Cardiac fibroblast (primary cell): ENCODE results near the gene NUP210L.

Source experiments
- DNase-seq, 2 donors: peaks; one replicate each; pipeline versions ENCODE4 v3.0.0 to v3.0.0-alpha.2; 2010; ENCODE audit warnings: low read depth in 2 of 2
- H3K4me3 ChIP-seq, 2 donors: replicated peaks in 1 of 2; 1 replicate in 1 of 2; 2 replicates in 1 of 2; pipeline ENCODE4 v1.5.1; 2011; ENCODE audit warnings: low read depth in 2 of 2, low read length in 2 of 2, mild to moderate bottlenecking in 2 of 2, moderate library complexity in 1 of 2
- CTCF ChIP-seq: IDR thresholded peaks from one replicate; pipeline ENCODE4 v1.5.1; 2011; ENCODE audit warnings: low read depth, mild to moderate bottlenecking, low read length, inconsistent platforms

Gene NUP210L

DNA sequence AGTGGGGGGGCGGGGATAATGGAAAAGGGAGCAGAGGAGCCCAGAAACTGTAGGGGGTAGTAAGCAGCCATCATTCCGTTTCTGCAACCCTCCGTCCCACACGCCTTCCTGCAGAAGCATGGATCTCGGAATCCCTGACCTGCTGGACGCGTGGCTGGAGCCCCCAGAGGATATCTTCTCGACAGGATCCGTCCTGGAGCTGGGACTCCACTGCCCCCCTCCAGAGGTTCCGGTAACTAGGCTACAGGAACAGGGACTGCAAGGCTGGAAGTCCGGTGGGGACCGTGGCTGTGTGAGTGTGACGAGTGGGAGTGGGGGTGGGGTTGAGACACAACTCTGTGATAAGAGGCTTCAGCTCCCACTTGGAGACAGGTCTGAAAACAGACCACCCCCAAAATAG lies 186.5 kb downstream of the NUP210L start:
- no peak for TF ChIP-seq CTCF
- DNase-seq: no peak
- peak overlapping the region; percentile 64 to 67 for H3K4me3 ChIP-seq

- TF ChIP-seq CTCF: no peak
- H3K4me3 ChIP-seq: peak overlapping the region; percentile 64 to 67
- no peak for DNase-seq
Observed at GRCh38 chr1:153968000-153968363, 186.9 kb downstream of the NUP210L start.

DNA sequence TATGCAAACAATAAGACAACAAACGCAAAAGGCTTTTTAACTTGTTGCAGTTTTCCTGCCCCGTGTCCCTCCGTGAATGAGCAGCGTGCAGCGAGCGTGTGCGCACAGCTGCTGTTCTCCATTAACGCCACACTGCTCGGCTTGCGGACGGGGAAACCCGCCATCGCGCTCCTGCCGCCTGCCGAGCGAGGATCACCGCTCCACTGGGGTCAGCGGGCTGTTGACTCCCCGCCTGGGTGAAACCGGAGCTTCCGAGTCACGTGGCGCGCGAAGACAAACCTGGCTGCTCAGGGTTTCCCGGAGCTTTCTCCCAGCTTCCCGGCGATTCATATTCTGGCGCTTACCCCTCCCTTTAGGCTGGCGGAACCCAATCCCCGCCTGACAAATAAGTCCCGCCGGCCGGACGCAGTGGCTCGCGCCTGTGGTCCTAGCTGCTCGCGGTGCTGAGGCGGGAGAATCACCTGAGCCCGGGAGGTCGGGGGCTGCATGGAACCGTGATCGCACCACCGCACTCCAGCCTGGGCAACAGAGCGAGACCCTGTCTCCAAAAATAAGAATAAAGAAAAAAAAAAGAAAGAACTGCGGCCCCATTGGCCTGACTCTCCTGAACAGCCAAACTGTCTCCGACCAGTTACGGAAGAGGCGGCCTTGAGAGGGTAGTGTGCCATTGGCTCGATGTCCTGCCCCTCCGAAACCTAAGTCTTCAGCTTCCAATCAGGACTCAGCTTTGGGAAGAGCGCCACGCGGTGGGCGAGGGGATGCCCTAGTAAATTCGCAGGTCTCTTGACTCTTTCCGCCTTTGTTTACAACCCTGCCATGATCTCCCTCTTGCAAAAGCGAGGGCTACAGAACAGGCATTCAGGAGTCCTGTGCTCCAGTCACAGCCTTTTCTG lies 187.5 kb downstream of the NUP210L start, which contains the start of gene CREB3L4:
Gene CREB3L4 (plus strand): TSS at position 796 of the 893 bp plus-strand sequence. CDS start 624 bp downstream, outside the sequence.
- H3K4me3 ChIP-seq: peak within 1 kb of the TSS; percentile 64 to 67
- DNase-seq: peak; percentile 99
- peak; percentile 40 for TF ChIP-seq CTCF

DNA sequence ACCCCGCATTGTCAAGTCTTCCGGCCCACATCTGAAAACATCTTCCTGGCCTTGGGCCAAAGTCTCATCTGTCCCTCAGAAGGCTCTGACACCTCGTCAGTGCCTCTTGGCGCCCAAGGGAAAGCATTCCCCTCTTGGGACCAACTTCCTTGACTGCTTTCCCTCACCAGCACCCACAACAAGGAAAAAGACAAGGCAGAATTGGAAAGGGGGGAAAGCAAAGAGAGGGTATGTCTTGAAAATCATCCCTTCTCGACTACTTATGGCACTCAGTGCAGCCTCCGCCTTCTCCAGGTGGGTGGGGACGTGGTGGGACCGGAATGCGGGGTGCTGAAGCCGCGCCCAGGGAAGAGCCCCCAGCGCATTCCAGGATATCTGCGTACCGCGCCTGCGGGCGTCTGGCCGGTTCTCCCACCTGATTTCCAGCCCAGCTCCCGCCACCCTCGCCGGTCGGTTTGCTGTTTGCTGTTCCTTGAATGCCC lies 191.0 kb downstream of the NUP210L start:
- H3K4me3 ChIP-seq: peak overlapping the region; percentile 81 to 83
- no peak for TF ChIP-seq CTCF
- DNase-seq: peak in 1 of 2 donors; percentile 37

- peak; percentile 97 for DNase-seq
- H3K4me3 ChIP-seq: peak within 1 kb of the TSS; percentile 81 to 83
- TF ChIP-seq CTCF: no peak
Observed at GRCh38 chr1:153963030-153963849, 191.6 kb downstream of the NUP210L start, which contains the start of gene SLC39A1. TSS of gene SLC39A1 (minus strand) at chr1:153963537. CDS start at chr1:153962715, 822 bp downstream.
